B cell (primary cell): ENCODE data around the gene PHPT1. TPM values are rescaled to one million over a fixed set of nuclear protein-coding genes. Genes with fewer than 3 reads are reported as not detected.

ENCODE experiments used
- ATAC-seq: fragments of 200-7000 bp; cut with Tn5 transposase; one replicate; pipeline ENCODE4 v1.10.0; 2021; ENCODE audit warnings: low read depth, mild to moderate bottlenecking, moderate number of reproducible peaks, moderate library complexity
- CTCF ChIA-PET: fragments of 350-600 bp; sonication (Branson Sonifier 250); formaldehyde crosslinking; loops from one replicate; lab custom pipeline; 2021; ENCODE audit warnings: antibody characterized with exemption, inconsistent platforms; lab: Charles Lee
- POLR2A ChIA-PET: fragments of 350-600 bp; sonication (Branson Sonifier 250); formaldehyde crosslinking; loops from one replicate; lab custom pipeline; 2021; ENCODE audit warnings: antibody characterized with exemption; lab: Charles Lee
- DNase-seq: peaks from one replicate; pipeline ENCODE4 v3.0.0; 2013
- H2AFZ ChIP-seq: 2 replicates; pipeline ENCODE4 v1.6.1; 2012; ENCODE audit warnings: mild to moderate bottlenecking, low read depth, low read length; ENCODE audit not compliant: insufficient read depth, poor library complexity, severe bottlenecking
- H3K27ac ChIP-seq, 2 donors: 1 replicate in 1 of 2; 2 replicates in 1 of 2; pipeline ENCODE4 v1.5.1; 2012 to 2013; ENCODE audit warnings: low read length in 2 of 2, mild to moderate bottlenecking in 2 of 2, moderate library complexity in 1 of 2
- H3K27me3 ChIP-seq, 4 experiments: fragments of 200-600 bp in 1 of 4; sonication (generic) in 1 of 4; replicated peaks in 1 of 4; 1 replicate in 2 of 4; 2 replicates in 2 of 4; pipeline versions ENCODE4 v1.6.1 to v1.7.0; 2013 to 2016; ENCODE audit warnings: low read length in 3 of 4, mild to moderate bottlenecking in 2 of 4, mixed read lengths in 1 of 4, moderate library complexity in 1 of 4; ENCODE audit not compliant: insufficient read depth in 4 of 4, control insufficient read depth in 3 of 4; ENCODE audit errors: control extremely low read depth in 1 of 4
- H3K36me3 ChIP-seq, 2 experiments: replicated peaks in 1 of 2; 1 replicate in 1 of 2; 2 replicates in 1 of 2; pipeline versions ENCODE4 v1.6.1 to v1.7.1; 2013; ENCODE audit warnings: low read length in 1 of 2; ENCODE audit not compliant: insufficient read depth in 2 of 2, control insufficient read depth in 1 of 2; ENCODE audit errors: control extremely low read depth in 1 of 2, extremely low read depth in 1 of 2
- H3K4me1 ChIP-seq, 2 donors: fragments of 200-600 bp in 1 of 2; sonication (generic) in 1 of 2; 1 replicate in 1 of 2; 2 replicates in 1 of 2; pipeline versions ENCODE4 v1.5.1 to v1.6.1; 2013 to 2017; ENCODE audit warnings: low read length in 2 of 2; ENCODE audit not compliant: control insufficient read depth in 2 of 2, insufficient read depth in 2 of 2
- H3K4me2 ChIP-seq: replicated peaks from 2 replicates; pipeline ENCODE3; 2012; ENCODE audit warnings: mild to moderate bottlenecking, low read depth, low read length; ENCODE audit not compliant: poor library complexity, severe bottlenecking
- H3K4me3 ChIP-seq, 5 experiments: fragments of 200-600 bp in 1 of 5; sonication (generic) in 1 of 5; 1 replicate in 3 of 5; 2 replicates in 2 of 5; pipeline versions ENCODE4 v1.5.1 to v1.7.0; 2011 to 2016; ENCODE audit warnings: low read length in 4 of 5, mild to moderate bottlenecking in 4 of 5, low read depth in 2 of 5, control low read depth in 1 of 5, moderate library complexity in 1 of 5; ENCODE audit not compliant: insufficient read depth in 1 of 5; ENCODE audit errors: control extremely low read depth in 1 of 5, extremely low read depth in 1 of 5
- H3K79me2 ChIP-seq: fragments of 200-600 bp; sonication (generic); one replicate; pipeline ENCODE4 v1.6.0; 2016; ENCODE audit warnings: low read length; ENCODE audit not compliant: control insufficient read depth, insufficient read depth
- H3K9ac ChIP-seq: fragments of 200-600 bp; sonication (generic); 2 replicates; pipeline ENCODE4 v1.6.1; 2017; ENCODE audit warnings: mild to moderate bottlenecking, low read length, moderate library complexity
- H3K9me3 ChIP-seq, 3 donors: one replicate each; pipeline versions ENCODE4 v1.6.1 to v1.7.1; 2013; ENCODE audit warnings: low read length in 2 of 3; ENCODE audit not compliant: control insufficient read depth in 2 of 3, insufficient read depth in 1 of 3; ENCODE audit errors: control extremely low read depth in 1 of 3
- H4K20me1 ChIP-seq: 2 replicates; pipeline ENCODE4 v1.6.0; 2012; ENCODE audit warnings: mild to moderate bottlenecking, low read length; ENCODE audit not compliant: insufficient read depth, control insufficient read depth, poor library complexity, severe bottlenecking
- H3K27ac Mint-ChIP-seq: one replicate; pipeline ENCODE4 v1.8.0; 2021; ENCODE audit warnings: mixed read lengths
- H3K27me3 Mint-ChIP-seq: one replicate; pipeline ENCODE4 v1.8.0; 2021; ENCODE audit warnings: mixed read lengths
- H3K4me1 Mint-ChIP-seq: one replicate; pipeline ENCODE4 v1.8.0; 2021; ENCODE audit warnings: mixed read lengths
- H3K4me3 Mint-ChIP-seq: one replicate; pipeline ENCODE4 v1.8.0; 2021; ENCODE audit warnings: mixed read lengths
- H3K9me3 Mint-ChIP-seq: one replicate; pipeline ENCODE4 v1.8.0; 2022; ENCODE audit warnings: mixed read lengths; ENCODE audit not compliant: insufficient read depth
- CTCF ChIP-seq: fragments of 200-600 bp; IDR thresholded peaks from one replicate; pipeline ENCODE4 v1.8.0; 2022; ENCODE audit warnings: antibody characterized with exemption, mild to moderate bottlenecking
- EZH2 ChIP-seq: IDR thresholded peaks from 2 replicates; pipeline ENCODE4 v1.6.1; 2012; ENCODE audit warnings: borderline replicate concordance, low read depth, mild to moderate bottlenecking, moderate library complexity, low read length; ENCODE audit not compliant: insufficient read depth, poor library complexity, severe bottlenecking
- WGBS: methylation state at CpG from one replicate; pipeline ENCODE4 v1.1.5; 2013; ENCODE audit warnings: missing lambda C conversion rate; ENCODE audit not compliant: insufficient coverage; 5-methylcytosine and 5-hydroxymethylcytosine counted together
- intact Hi-C: fragments of 100-400 bp; cut with micrococcal nuclease; formaldehyde crosslinking; loops from one replicate; pipeline ENCODE4 v1.10.0; 2022
- polyA plus RNA-seq: library from polyadenylated mRNA; depleted of rRNA; stranded (reverse); fragments of >200 nt; gene quantifications from 2 replicates; pipeline ENCODE4 v1.2.3, GENCODE V29; 2012
- total RNA-seq, 2 donors: library from RNA; stranded (reverse); fragments of 120-200 nt in 1 of 2; gene quantifications; 1 replicate in 1 of 2; 2 replicates in 1 of 2; pipeline versions ENCODE4 v1.2.3 to v1.2.4, GENCODE V29; 2013 to 2022

The PHPT1 gene
- total and polyA plus RNA-seq, 2 donors (not counting 1 experiment from before 2014, with no cell fraction given) = 36.5 to 37.2 TPM

- Histone ChIP-seq H3K4me3 (no peak overlapping the region), H3K9ac (no peak overlapping the region), H3K36me3 (peaks cover 0 to 37% of the 10 kb centered on the region in 2 experiments), H3K27ac (no peak overlapping the region), H2AFZ (no peak overlapping the region), H3K27me3 (no peaks in the 10 kb centered on the region), H4K20me1 (peaks cover 29% of the 10 kb centered on the region), H3K4me2 (no peak overlapping the region), H3K79me2 (peaks cover 22% of the 10 kb centered on the region), H3K9me3 (no peaks in the 10 kb centered on the region), H3K4me1 (peaks cover 8 to 13% of the 10 kb centered on the region in 2 donors)
- H3K27me3 Mint-ChIP-seq = no peaks in the 10 kb centered on the region
- no peak overlapping the region for H3K4me3 Mint-ChIP-seq
- TF ChIP-seq EZH2 (no peak), CTCF (no peak)
- DNase-seq (no peak), ATAC-seq (no peak)
- no peaks in the 10 kb centered on the region for H3K9me3 Mint-ChIP-seq
- no peak overlapping the region for H3K27ac Mint-ChIP-seq
- CTCF ChIA-PET = interaction anchor here (1.0 to 1.3 kb wide), 3 partner anchors 18 to 203 kb away, joined by 3 to 4 read pairs (median 3); partner anchors contain the start of gene AJM1
- WGBS = 95% methylated on average over 8 of the region's 9 CpGs
- H3K4me1 Mint-ChIP-seq = peaks cover 17% of the 10 kb centered on the region
- intact Hi-C loops = no loop called here
- POLR2A ChIA-PET = no interaction called here
Measured at GRCh38 chr9:136860529-136860928, 11.3 kb downstream of the PHPT1 start.

- H3K27ac Mint-ChIP-seq = no peak overlapping the region
- DNase-seq (no peak), ATAC-seq (no peak)
- no peak overlapping the region for H3K4me2 ChIP-seq
- H3K4me1 Mint-ChIP-seq = peaks cover 20% of the 10 kb centered on the region
- no peaks in the 10 kb centered on the region for H3K27me3 ChIP-seq
- no peak overlapping the region for H3K9ac ChIP-seq
- no peaks in the 10 kb centered on the region for H3K9me3 ChIP-seq
- ChIA-PET CTCF (interaction anchor here (0.7 to 1.0 kb wide), 2 partner anchors 167 to 174 kb away, joined by 3 read pairs; partner anchors contain the start of gene ABCA2), POLR2A (no interaction called here)
- H4K20me1 ChIP-seq = peaks cover 29% of the 10 kb centered on the region
- no peak for TF ChIP-seq EZH2
- TF ChIP-seq CTCF = no peak
- no peak overlapping the region for H3K4me3 Mint-ChIP-seq
- H3K4me1 ChIP-seq = peaks cover 8 to 15% of the 10 kb centered on the region in 2 donors
- no peak overlapping the region for H3K27ac ChIP-seq
- no peak overlapping the region for H3K4me3 ChIP-seq
- intact Hi-C loops = no loop called here
- peaks cover 28% of the 10 kb centered on the region for H3K79me2 ChIP-seq
- H3K9me3 Mint-ChIP-seq = no peaks in the 10 kb centered on the region
- WGBS = 96% methylated on average over 20 of the region's 22 CpGs
- peaks cover 0 to 37% of the 10 kb centered on the region in 2 experiments for H3K36me3 ChIP-seq
- H3K27me3 Mint-ChIP-seq = no peaks in the 10 kb centered on the region
- no peak overlapping the region for H2AFZ ChIP-seq
Measured at GRCh38 chr9:136860933-136861873, 12.0 kb downstream of the PHPT1 start.
